PC-3 (cell line): ENCODE results near the gene ZC3H12C.

Source experiments
- CTCF ChIP-seq: fragments of 300-600 bp; sonication (generic); conservative IDR thresholded peaks from 2 replicates; pipeline ENCODE4 v1.5.1; 2017; ENCODE audit warnings: antibody characterized with exemption, low read depth, mild to moderate bottlenecking, low read length
- EZH2 ChIP-seq: fragments of 300-600 bp; sonication (generic); IDR thresholded peaks from one replicate; pipeline ENCODE4 v1.6.1; 2017; ENCODE audit warnings: antibody characterized with exemption, mild to moderate bottlenecking, low read length; ENCODE audit not compliant: unreplicated experiment

- TF ChIP-seq CTCF = no peak
- TF ChIP-seq EZH2 = no peak
Observed at GRCh38 chr11:110119317-110119716, 26.1 kb downstream of the ZC3H12C start.
